H1 (cell line): ENCODE results near the gene IDH2. TPM values are rescaled to one million over a fixed set of nuclear protein-coding genes. Genes with fewer than 3 reads are reported as not detected.

Experiments
- CTCF ChIA-PET: fragments of 300-600 bp; sonication (Branson Sonifier 250); formaldehyde crosslinking; loops from one replicate; lab custom pipeline; 2021; ENCODE audit not compliant: partially characterized antibody; lab: Charles Lee
- POLR2A ChIA-PET: fragments of 300-600 bp; sonication (Branson Sonifier 250); formaldehyde crosslinking; loops from one replicate; lab custom pipeline; 2021; ENCODE audit warnings: inconsistent platforms; ENCODE audit not compliant: partially characterized antibody; lab: Charles Lee
- DNase-seq, 2 experiments: peaks; one replicate each; pipeline versions ENCODE4 v3.0.0 to v3.0.0-alpha.2; 2010 to 2022; ENCODE audit warnings: low spot score in 2 of 2, low read depth in 1 of 2, mixed read lengths in 1 of 2
- FAIRE-seq: peaks from 2 replicates; lab custom pipeline; 2011; peaks lifted over from hg19 to GRCh38; lab: Jason Lieb, UNC
- H2AFZ ChIP-seq: 2 replicates; pipeline ENCODE4 v1.8.1; 2012; ENCODE audit warnings: low read length, inconsistent platforms
- H2AK5ac ChIP-seq: 2 replicates; pipeline ENCODE4 v1.6.1; 2013; ENCODE audit warnings: low read depth, low read length
- H2BK120ac ChIP-seq: replicated peaks from 2 replicates; pipeline ENCODE3; 2013; ENCODE audit warnings: low read depth, low read length, inconsistent platforms
- H2BK12ac ChIP-seq: 2 replicates; pipeline ENCODE4 v1.6.1; 2013; ENCODE audit warnings: low read depth, low read length
- H2BK15ac ChIP-seq: 2 replicates; pipeline ENCODE4 v1.6.1; 2013; ENCODE audit warnings: low read length
- H2BK20ac ChIP-seq: 2 replicates; pipeline ENCODE4 v1.6.1; 2013; ENCODE audit warnings: low read length
- H2BK5ac ChIP-seq: 2 replicates; pipeline ENCODE4 v1.6.1; 2013; ENCODE audit warnings: low read depth, low read length
- H3K14ac ChIP-seq: 2 replicates; pipeline ENCODE4 v1.6.1; 2013; ENCODE audit warnings: inconsistent platforms; ENCODE audit not compliant: insufficient read length
- H3K18ac ChIP-seq: 2 replicates; pipeline ENCODE4 v1.6.1; 2013; ENCODE audit warnings: low read length; ENCODE audit errors: extremely low read depth
- H3K23ac ChIP-seq: 2 replicates; pipeline ENCODE4 v1.6.1; 2013; ENCODE audit warnings: inconsistent platforms; ENCODE audit not compliant: insufficient read length
- H3K23me2 ChIP-seq: 2 replicates; pipeline ENCODE4 v1.6.1; 2013; ENCODE audit warnings: low read depth, low read length
- H3K27ac ChIP-seq: 2 replicates; pipeline ENCODE4 v1.6.1; 2011; ENCODE audit warnings: low read depth, low read length, inconsistent platforms
- H3K27me3 ChIP-seq, 4 experiments: replicated peaks in 1 of 4; 1 replicate in 1 of 4; 2 replicates in 3 of 4; pipeline versions ENCODE4 v1.6.1 to v1.8.1; 2011 to 2013; ENCODE audit warnings: low read length in 3 of 4, mild to moderate bottlenecking in 3 of 4, inconsistent platforms in 2 of 4, mixed read lengths in 2 of 4, moderate library complexity in 1 of 4; ENCODE audit not compliant: control insufficient read depth in 3 of 4, insufficient read depth in 3 of 4; ENCODE audit errors: extremely low read depth in 1 of 4
- H3K36me3 ChIP-seq, 4 experiments: 2 replicates each; pipeline versions ENCODE4 v1.6.1 to v1.8.1; 2011 to 2013; ENCODE audit warnings: mild to moderate bottlenecking in 4 of 4, low read length in 3 of 4, moderate library complexity in 2 of 4, control low read depth in 1 of 4, inconsistent platforms in 1 of 4; ENCODE audit not compliant: insufficient read depth in 4 of 4, control insufficient read depth in 2 of 4
- H3K4ac ChIP-seq: replicated peaks from 2 replicates; pipeline ENCODE3; 2013; ENCODE audit warnings: low read length, low read depth, mixed read lengths, inconsistent platforms; ENCODE audit not compliant: insufficient read length
- H3K4me1 ChIP-seq, 4 experiments: replicated peaks in 1 of 4; 1 replicate in 1 of 4; 2 replicates in 3 of 4; pipeline versions ENCODE4 v1.6.1 to v1.8.1; 2011 to 2013; ENCODE audit warnings: low read length in 3 of 4, inconsistent platforms in 2 of 4, mixed read lengths in 1 of 4; ENCODE audit not compliant: insufficient read depth in 4 of 4, control insufficient read depth in 3 of 4
- H3K4me2 ChIP-seq, 2 experiments: 2 replicates each; pipeline versions ENCODE4 v1.6.1 to v1.8.1; 2011 to 2013; ENCODE audit warnings: low read depth in 2 of 2, low read length in 2 of 2, control low read depth in 1 of 2, inconsistent platforms in 1 of 2, mild to moderate bottlenecking in 1 of 2; ENCODE audit not compliant: insufficient read depth in 1 of 2
- H3K4me3 ChIP-seq, 4 experiments: fragments of 200-600, 300-600 bp in 1 of 4; sonication (generic), shearing (Covaris generic), sonication (Bioruptor Twin) in 1 of 4; 2 replicates each; pipeline versions ENCODE4 v1.5.1 to v1.8.1; 2011 to 2016; ENCODE audit warnings: low read length in 4 of 4, low read depth in 3 of 4, control low read depth in 2 of 4, inconsistent platforms in 2 of 4, mild to moderate bottlenecking in 2 of 4, mixed read lengths in 1 of 4, moderate library complexity in 1 of 4; ENCODE audit not compliant: insufficient read depth in 2 of 4; ENCODE audit errors: extremely low read depth in 1 of 4
- H3K56ac ChIP-seq: replicated peaks from 2 replicates; pipeline ENCODE3; 2013; ENCODE audit warnings: low read depth, mild to moderate bottlenecking, mixed read lengths, low read length, inconsistent platforms; ENCODE audit not compliant: insufficient read length
- H3K79me1 ChIP-seq: 2 replicates; pipeline ENCODE4 v1.6.1; 2013; ENCODE audit warnings: low read depth, low read length, control low read depth
- H3K79me2 ChIP-seq, 2 experiments: 2 replicates each; pipeline versions ENCODE4 v1.6.1 to v1.8.1; 2012 to 2013; ENCODE audit warnings: low read length in 2 of 2, mild to moderate bottlenecking in 2 of 2, inconsistent platforms in 1 of 2; ENCODE audit not compliant: insufficient read depth in 2 of 2, control insufficient read depth in 1 of 2
- H3K9ac ChIP-seq, 4 experiments: replicated peaks in 1 of 4; 1 replicate in 1 of 4; 2 replicates in 3 of 4; pipeline versions ENCODE4 v1.6.1 to v1.8.1; 2011 to 2013; ENCODE audit warnings: low read depth in 3 of 4, low read length in 3 of 4, control low read depth in 2 of 4, mild to moderate bottlenecking in 2 of 4, moderate library complexity in 2 of 4, inconsistent platforms in 1 of 4; ENCODE audit errors: extremely low read depth in 1 of 4
- H3K9me3 ChIP-seq, 2 experiments: 2 replicates each; pipeline versions ENCODE4 v1.6.1 to v1.8.1; 2012 to 2013; ENCODE audit warnings: mild to moderate bottlenecking in 2 of 2, moderate library complexity in 2 of 2, control low read depth in 1 of 2, inconsistent platforms in 1 of 2, low read depth in 1 of 2, low read length in 1 of 2, mixed read lengths in 1 of 2; ENCODE audit not compliant: insufficient read depth in 2 of 2
- H4K20me1 ChIP-seq, 2 experiments: replicated peaks in 1 of 2; 2 replicates each; pipeline versions ENCODE3 to v1.8.1; 2011 to 2013; ENCODE audit warnings: inconsistent platforms in 2 of 2, low read length in 2 of 2, mild to moderate bottlenecking in 1 of 2; ENCODE audit not compliant: insufficient read depth in 2 of 2, control insufficient read depth in 1 of 2
- H4K5ac ChIP-seq: 2 replicates; pipeline ENCODE4 v1.6.1; 2013; ENCODE audit warnings: low read length, low read depth, mixed read lengths, inconsistent platforms; ENCODE audit not compliant: insufficient read length
- H4K8ac ChIP-seq: 2 replicates; pipeline ENCODE4 v1.8.0; 2013; ENCODE audit warnings: mild to moderate bottlenecking, moderate library complexity, low read length, inconsistent platforms; ENCODE audit not compliant: insufficient read depth; ENCODE audit errors: extremely low read depth
- H4K91ac ChIP-seq: replicated peaks from 2 replicates; pipeline ENCODE3; 2013; ENCODE audit warnings: low read length, mixed read lengths, inconsistent platforms; ENCODE audit not compliant: insufficient read length
- CTCF ChIP-seq, 3 experiments: IDR thresholded peaks; 1 replicate in 2 of 3; 2 replicates in 1 of 3; pipeline versions ENCODE4 v1.5.1 to v1.6.1; 2011; ENCODE audit warnings: low read length in 3 of 3, mild to moderate bottlenecking in 3 of 3, inconsistent platforms in 2 of 3, low read depth in 1 of 3, moderate library complexity in 1 of 3; ENCODE audit not compliant: insufficient read depth in 1 of 3; ENCODE audit errors: control extremely low read depth in 1 of 3
- EGR1 ChIP-seq: IDR thresholded peaks from 2 replicates; pipeline ENCODE4 v1.6.1; 2011; ENCODE audit warnings: low read depth, low read length, borderline replicate concordance
- POLR2A ChIP-seq, 2 experiments: IDR thresholded peaks; 1 replicate in 1 of 2; 2 replicates in 1 of 2; pipeline ENCODE4 v1.6.1; 2011; ENCODE audit warnings: low read depth in 2 of 2, low read length in 2 of 2, mild to moderate bottlenecking in 2 of 2; ENCODE audit errors: control extremely low read depth in 1 of 2
- SIX5 ChIP-seq: IDR thresholded peaks from 2 replicates; pipeline ENCODE4 v1.6.1; 2011; ENCODE audit warnings: mild to moderate bottlenecking, low read depth, low read length
- WGBS, 2 experiments: shearing (Covaris generic) in 1 of 2; methylation state at CpG; one replicate each; pipeline versions ENCODE4 v1.1.6 to v1.1.7; 2013 to 2015; ENCODE audit warnings: low lambda C conversion rate in 2 of 2, mixed read lengths in 2 of 2, inconsistent platforms in 1 of 2, low coverage in 1 of 2, missing lambda C conversion rate in 1 of 2; ENCODE audit not compliant: insufficient replicate concordance in 2 of 2, insufficient coverage in 1 of 2, insufficient read length in 1 of 2; ENCODE audit errors: extremely low coverage in 1 of 2, missing lambda C conversion rate in 1 of 2; 5-methylcytosine and 5-hydroxymethylcytosine counted together
- polyA plus RNA-seq, 7 experiments: library from polyadenylated mRNA; depleted of rRNA in 3 of 7; stranded (reverse) in 5 of 7; unstranded in 2 of 7; fragments of >200 nt in 5 of 7; fragments of 200-250 nt in 2 of 7; gene quantifications; 1 replicate in 5 of 7; 2 replicates in 1 of 7; 4 replicates in 1 of 7; pipeline versions ENCODE4 v1.2.1 to v1.2.3, GENCODE V29; 2011 to 2013; ENCODE audit warnings: missing spikeins in 2 of 7, mixed read lengths in 2 of 7
- total RNA-seq: library from RNA; stranded (reverse); fragmentation: NEBNext Ultra II Directional; extraction: Animal tissue kit (Norgen Biotek cat#: 25700); gene quantifications from 2 replicates; pipeline ENCODE4 v1.2.1, GENCODE V29; 2021

The IDH2 gene
- total and polyA plus RNA-seq, 2 of the 8 experiments (the other 6 are each of a cell fraction or from before 2014, with no cell fraction given): 64.2 to 84.6 TPM

GRCh38 chr15:90138071-90138833, 36.0 kb upstream of the IDH2 start:
- ChIA-PET POLR2A (no interaction called here), CTCF (interaction anchor here (2.6 to 11.6 kb wide), 3 partner anchors 51 to 94 kb away, joined by 8 to 113 read pairs (median 47); partner anchors contain the start of genes CIB1 and GDPGP1)
- Histone ChIP-seq H2BK5ac (no peak overlapping the region), H3K4ac (no peak overlapping the region), H3K56ac (no peak overlapping the region), H3K23ac (no peak overlapping the region), H3K27me3 (no peaks in the 10 kb centered on the region), H3K4me1 (no peaks in the 10 kb centered on the region; a peak in 1 of 7 replicates), H3K79me1 (no peaks in the 10 kb centered on the region), H2AFZ (no peak overlapping the region), H4K20me1 (no peaks in the 10 kb centered on the region), H3K79me2 (no peaks in the 10 kb centered on the region), H2BK15ac (no peak overlapping the region), H2BK20ac (no peak overlapping the region), H2BK12ac (no peak overlapping the region), H3K18ac (no peak overlapping the region), H3K27ac (no peak overlapping the region), H2BK120ac (no peak overlapping the region), H3K4me2 (no peak overlapping the region), H2AK5ac (no peak overlapping the region), H3K9ac (no peak overlapping the region), H3K4me3 (no peak overlapping the region), H4K8ac (no peak overlapping the region), H3K9me3 (no peaks in the 10 kb centered on the region), H3K23me2 (no peaks in the 10 kb centered on the region), H3K36me3 (no peaks in the 10 kb centered on the region), H4K91ac (no peak overlapping the region), H3K14ac (no peak overlapping the region), H4K5ac (no peak overlapping the region)
- no peak for FAIRE-seq
- no peak for DNase-seq
- WGBS, 2 experiments: 92% methylated on average over 11 of the region's 11 CpGs; no CpG with 5 or more reads in 1 of the 2 experiments
- TF ChIP-seq SIX5: no peak
- TF ChIP-seq CTCF (IDR thresholded peaks at IDR 0.05; ENCODE audit: control extremely low read depth in 1 of 3, insufficient read depth in 1 of 3, low read depth in 1 of 3, low read length in 3 of 3): no peak
- no peak for TF ChIP-seq POLR2A (IDR thresholded peaks at IDR 0.05; ENCODE audit: control extremely low read depth in 1 of 2, low read depth in 2 of 2, low read length in 2 of 2)
- TF ChIP-seq EGR1: no peak
